ENCODE data around the gene MRPL17. TPM values are rescaled to one million over a fixed set of nuclear protein-coding genes. Genes with fewer than 3 reads are reported as not detected.
"Not testable (repeated sequence)": the region's sequence is repeated elsewhere in the genome, so short reads cannot be mapped to it uniquely, and the experiment has no call there.

The MRPL17 gene
- total and polyA plus RNA-seq, 2 of the 13 experiments (the other 11 are each of a cell fraction or from before 2014, with no cell fraction given) = 59.4 to 90.0 TPM

DNA sequence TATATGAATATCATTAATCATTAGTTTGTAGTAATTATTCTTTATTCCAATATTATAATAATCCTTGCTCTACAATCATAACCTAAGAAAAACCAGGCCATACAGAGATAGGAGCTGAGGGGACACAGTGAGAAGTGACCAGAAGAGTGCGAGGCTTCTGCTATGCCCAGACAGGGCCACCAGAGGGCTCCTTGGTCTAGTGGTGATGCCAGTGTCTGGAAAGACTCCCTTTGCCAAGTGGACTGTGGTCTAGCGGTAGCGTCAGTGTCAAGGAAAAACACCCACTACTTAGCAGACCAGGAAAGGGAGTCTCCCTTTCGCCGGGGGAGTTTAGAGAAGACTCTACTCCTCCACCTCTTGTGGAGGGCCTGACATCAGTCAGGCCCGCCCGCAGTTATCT lies 28.4 kb upstream of the MRPL17 start:
- intact Hi-C loops (cut with micrococcal nuclease; ENCODE audit: unreplicated experiment); H3K4me1 ChIP-seq (ENCODE audit: insufficient read depth, low read length); BruUV-seq (replicated peaks); in situ Hi-C loops (cut with HindIII; ENCODE audit: extremely low pct_ligation_motif_present, low pct_unique_long_range_greater_than_20kb); H3K36me3 ChIP-seq (replicated peaks in 1 of 2; ENCODE audit: control insufficient read depth in 1 of 2, insufficient read depth in 2 of 2, low read length in 2 of 2); ATAC-seq; H3K4me2 ChIP-seq (ENCODE audit: low read depth, low read length); DNase-seq (ENCODE audit: low spot score); H3K27ac ChIP-seq (ENCODE audit: extremely low read length, insufficient read depth, low read length); H4K20me1 ChIP-seq (ENCODE audit: insufficient read depth, low read length); H3K4me3 ChIP-seq (replicated peaks in 1 of 3; ENCODE audit: insufficient read depth in 1 of 3, low read depth in 2 of 3, low read length in 3 of 3); H3K27me3 ChIP-seq (ENCODE audit: control insufficient read depth in 1 of 2, insufficient read depth in 2 of 2, low read length in 2 of 2); POLR2A ChIA-PET; H3K79me2 ChIP-seq (ENCODE audit: insufficient read depth, low read length); CTCF ChIA-PET (ENCODE audit: low intra/inter-chr PET ratio, low total read pairs); H2AFZ ChIP-seq (ENCODE audit: low read length); FAIRE-seq; H3K9ac ChIP-seq (ENCODE audit: insufficient read depth, low read depth, low read length): not testable (repeated sequence)
- peaks cover 13% of the 10 kb centered on the region for H3K9me3 ChIP-seq (ENCODE audit: low read length)
- 41% methylated on average over 1 of the region's 7 CpGs for WGBS (ENCODE audit: low lambda C conversion rate)
- TF ChIP-seq, protein P1, sequence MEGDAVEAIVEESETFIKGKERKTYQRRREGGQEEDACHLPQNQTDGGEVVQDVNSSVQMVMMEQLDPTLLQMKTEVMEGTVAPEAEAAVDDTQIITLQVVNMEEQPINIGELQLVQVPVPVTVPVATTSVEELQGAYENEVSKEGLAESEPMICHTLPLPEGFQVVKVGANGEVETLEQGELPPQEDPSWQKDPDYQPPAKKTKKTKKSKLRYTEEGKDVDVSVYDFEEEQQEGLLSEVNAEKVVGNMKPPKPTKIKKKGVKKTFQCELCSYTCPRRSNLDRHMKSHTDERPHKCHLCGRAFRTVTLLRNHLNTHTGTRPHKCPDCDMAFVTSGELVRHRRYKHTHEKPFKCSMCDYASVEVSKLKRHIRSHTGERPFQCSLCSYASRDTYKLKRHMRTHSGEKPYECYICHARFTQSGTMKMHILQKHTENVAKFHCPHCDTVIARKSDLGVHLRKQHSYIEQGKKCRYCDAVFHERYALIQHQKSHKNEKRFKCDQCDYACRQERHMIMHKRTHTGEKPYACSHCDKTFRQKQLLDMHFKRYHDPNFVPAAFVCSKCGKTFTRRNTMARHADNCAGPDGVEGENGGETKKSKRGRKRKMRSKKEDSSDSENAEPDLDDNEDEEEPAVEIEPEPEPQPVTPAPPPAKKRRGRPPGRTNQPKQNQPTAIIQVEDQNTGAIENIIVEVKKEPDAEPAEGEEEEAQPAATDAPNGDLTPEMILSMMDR (CRISPR knock-in tag; IDR thresholded peaks at IDR 0.05) = peak; percentile 42
- TF ChIP-seq, protein P2, sequence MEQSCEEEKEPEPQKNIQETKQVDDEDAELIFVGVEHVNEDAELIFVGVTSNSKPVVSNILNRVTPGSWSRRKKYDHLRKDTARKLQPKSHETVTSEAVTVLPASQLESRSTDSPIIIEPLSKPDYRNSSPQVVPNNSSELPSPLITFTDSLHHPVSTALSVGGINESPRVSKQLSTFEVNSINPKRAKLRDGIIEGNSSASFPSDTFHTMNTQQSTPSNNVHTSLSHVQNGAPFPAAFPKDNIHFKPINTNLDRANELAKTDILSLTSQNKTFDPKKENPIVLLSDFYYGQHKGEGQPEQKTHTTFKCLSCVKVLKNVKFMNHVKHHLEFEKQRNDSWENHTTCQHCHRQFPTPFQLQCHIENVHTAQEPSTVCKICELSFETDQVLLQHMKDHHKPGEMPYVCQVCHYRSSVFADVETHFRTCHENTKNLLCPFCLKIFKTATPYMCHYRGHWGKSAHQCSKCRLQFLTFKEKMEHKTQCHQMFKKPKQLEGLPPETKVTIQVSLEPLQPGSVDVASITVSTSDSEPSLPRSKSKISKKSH (CRISPR knock-in tag; IDR thresholded peaks at IDR 0.05; ENCODE audit: borderline replicate concordance) = 0 out of 2 replicates have a peak, but pooled peaks have one; percentile 29
- peak; percentile 66; the same call in 1 of the 2 replicates for TF ChIP-seq SETDB1 (CRISPR knock-in tag; IDR thresholded peaks at IDR 0.05; ENCODE audit: borderline replicate concordance)

DNA sequence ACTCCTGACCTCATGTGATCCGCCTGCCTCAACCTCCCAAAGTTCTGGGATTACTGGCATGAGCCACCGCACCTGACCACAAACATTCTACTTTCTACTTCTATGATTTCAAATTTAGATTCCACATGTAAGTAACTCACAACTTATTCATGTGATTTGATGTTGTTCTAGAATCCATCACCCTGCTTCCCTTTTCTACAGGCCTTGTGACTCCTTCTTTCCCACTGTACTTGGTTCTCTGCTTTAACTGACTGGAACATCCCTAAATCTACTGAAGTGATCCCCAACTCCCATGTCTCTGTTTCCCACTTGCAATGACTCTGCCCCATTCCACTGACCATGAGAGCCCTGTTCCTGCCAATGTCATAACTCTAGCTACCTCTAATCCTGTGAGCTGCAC lies 25.7 kb upstream of the MRPL17 start:
- Histone ChIP-seq H3K36me3 (replicated peaks in 1 of 2; ENCODE audit: control insufficient read depth in 1 of 2, insufficient read depth in 2 of 2, low read length in 2 of 2) (no peaks in the 10 kb centered on the region), H2AFZ (ENCODE audit: low read length) (no peak overlapping the region), H3K9me3 (ENCODE audit: low read length) (peaks cover 13% of the 10 kb centered on the region), H3K27ac (ENCODE audit: extremely low read length, insufficient read depth, low read length) (no peak overlapping the region), H3K9ac (ENCODE audit: insufficient read depth, low read depth, low read length) (no peak overlapping the region), H3K4me3 (replicated peaks in 1 of 3; ENCODE audit: insufficient read depth in 1 of 3, low read depth in 2 of 3, low read length in 3 of 3) (no peak overlapping the region), H3K4me1 (ENCODE audit: insufficient read depth, low read length) (no peaks in the 10 kb centered on the region), H3K27me3 (ENCODE audit: control insufficient read depth in 1 of 2, insufficient read depth in 2 of 2, low read length in 2 of 2) (peaks cover 0 to 9% of the 10 kb centered on the region in 2 experiments; a peak in 2 of 5 replicates), H4K20me1 (ENCODE audit: insufficient read depth, low read length) (no peaks in the 10 kb centered on the region), H3K4me2 (ENCODE audit: low read depth, low read length) (no peak overlapping the region), H3K79me2 (ENCODE audit: insufficient read depth, low read length) (no peaks in the 10 kb centered on the region)
- ATAC-seq (no peak), FAIRE-seq (no peak), DNase-seq (ENCODE audit: low spot score) (no peak)
- WGBS (ENCODE audit: low lambda C conversion rate) = 28% methylated on average over 2 of the region's 2 CpGs
- no TSS peak for BruUV-seq (replicated peaks)
- in situ Hi-C loops (cut with HindIII; ENCODE audit: extremely low pct_ligation_motif_present, low pct_unique_long_range_greater_than_20kb) (no loop called here), intact Hi-C loops (cut with micrococcal nuclease; ENCODE audit: unreplicated experiment) (no loop called here)
- POLR2A ChIA-PET = no interaction called here
- no peak for TF ChIP-seq ZNF549 (CRISPR knock-in tag; IDR thresholded peaks at IDR 0.05)
- CTCF ChIA-PET (ENCODE audit: low intra/inter-chr PET ratio, low total read pairs) = no interaction called here

Data from HepG2 (cell line).